Lower leg skin (tissue), 3 donors: ENCODE measurements around the gene C15orf39.

Experiments used
- CTCF ChIP-seq, 3 donors: fragments of 450-650 bp; IDR thresholded peaks; one replicate each; pipeline ENCODE4 v1.5.1; 2016; ENCODE audit warnings: antibody characterized with exemption in 3 of 3, mild to moderate bottlenecking in 3 of 3, moderate library complexity in 2 of 3
- POLR2A ChIP-seq, 2 donors: fragments of 450-650 bp; IDR thresholded peaks; one replicate each; pipeline ENCODE4 v1.6.1; 2016 to 2017; ENCODE audit warnings: antibody characterized with exemption in 2 of 2, mild to moderate bottlenecking in 1 of 2, moderate library complexity in 1 of 2

DNA sequence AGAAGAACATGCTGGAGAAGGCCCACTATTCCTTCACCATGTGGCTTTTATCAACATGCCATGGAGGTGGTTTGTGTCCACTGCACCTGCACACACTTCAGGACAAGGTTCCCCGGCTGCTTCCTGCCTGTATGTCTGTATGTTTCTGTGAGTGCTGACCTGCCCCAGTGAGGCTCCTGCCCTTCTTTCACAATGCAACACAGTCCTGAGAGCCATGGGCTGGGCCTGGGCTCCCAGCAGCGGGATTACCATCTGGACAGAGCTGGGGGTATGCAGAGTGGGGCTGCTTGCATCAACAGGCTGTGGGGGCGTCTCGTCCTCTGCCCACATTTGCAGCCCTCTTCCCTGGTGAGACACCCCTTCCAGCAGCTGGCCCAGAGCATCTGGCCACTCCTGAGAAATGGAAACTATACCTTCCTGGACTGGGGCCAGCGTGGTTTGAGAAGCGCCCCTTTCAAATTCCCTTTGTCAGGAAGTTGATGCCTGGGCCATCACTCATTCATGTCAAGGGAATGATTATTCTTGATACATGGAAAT is 29.3 kb upstream of the C15orf39 start:
- no peak for TF ChIP-seq CTCF (IDR thresholded peaks at IDR 0.05)
- TF ChIP-seq POLR2A (IDR thresholded peaks at IDR 0.05), result no peak
